Loucy (cell line): ENCODE data around the gene ROR1.

Source experiments
- H2AFZ ChIP-seq: fragments of 200-600 bp; sonication (generic); 2 replicates; pipeline ENCODE4 v1.6.0; 2016; ENCODE audit warnings: antibody characterized with exemption, mild to moderate bottlenecking, low read length, moderate library complexity
- H3F3A ChIP-seq: fragments of 200-600 bp; 2 replicates; pipeline ENCODE4 v1.6.0; 2016; ENCODE audit warnings: antibody characterized with exemption, low read depth, mild to moderate bottlenecking
- H3K27me3 ChIP-seq: fragments of 200-600 bp; sonication (generic); 2 replicates; pipeline ENCODE4 v1.6.1; 2014; ENCODE audit warnings: low read length, mild to moderate bottlenecking; ENCODE audit not compliant: insufficient read depth, poor library complexity, severe bottlenecking
- H3K36me3 ChIP-seq: fragments of 200-600 bp; sonication (generic); 2 replicates; pipeline ENCODE4 v1.6.1; 2016; ENCODE audit warnings: low read length; ENCODE audit not compliant: insufficient read depth
- H3K4me1 ChIP-seq: fragments of 200-600 bp; sonication (generic); 2 replicates; pipeline ENCODE4 v1.5.1; 2014; ENCODE audit warnings: low read length, mild to moderate bottlenecking; ENCODE audit not compliant: insufficient read depth, poor library complexity, severe bottlenecking
- H3K4me2 ChIP-seq: fragments of 200-600 bp; sonication (generic); 2 replicates; pipeline ENCODE4 v1.6.0; 2014; ENCODE audit warnings: antibody characterized with exemption, low read length, low read depth, mild to moderate bottlenecking; ENCODE audit not compliant: poor library complexity, severe bottlenecking
- H3K4me3 ChIP-seq: fragments of 200-600 bp; sonication (generic); 2 replicates; pipeline ENCODE4 v1.5.1; 2014; ENCODE audit warnings: low read length, mild to moderate bottlenecking, mixed read lengths; ENCODE audit not compliant: poor library complexity, severe bottlenecking
- H3K79me2 ChIP-seq: fragments of 200-600 bp; sonication (generic); 2 replicates; pipeline ENCODE4 v1.6.1; 2014; ENCODE audit warnings: low read length; ENCODE audit not compliant: insufficient read depth
- H3K9ac ChIP-seq: fragments of 200-600 bp; sonication (generic); 2 replicates; pipeline ENCODE4 v1.6.0; 2014; ENCODE audit warnings: mild to moderate bottlenecking, low read depth, low read length, moderate library complexity; ENCODE audit not compliant: poor library complexity, severe bottlenecking
- H3K9me2 ChIP-seq: fragments of 200-600 bp; sonication (generic); replicated peaks from 2 replicates; pipeline ENCODE4 v1.6.1; 2016; ENCODE audit warnings: low read depth, low read length, mixed read lengths
- H3K9me3 ChIP-seq: fragments of 200-600 bp; sonication (generic); 2 replicates; pipeline ENCODE4 v1.6.1; 2014; ENCODE audit warnings: mild to moderate bottlenecking, antibody characterized with exemption, low read length, low read depth; ENCODE audit not compliant: insufficient read depth
- H4K20me1 ChIP-seq: fragments of 200-600 bp; sonication (generic); 2 replicates; pipeline ENCODE4 v1.6.0; 2014; ENCODE audit warnings: antibody characterized with exemption, low read length, mild to moderate bottlenecking; ENCODE audit not compliant: insufficient read depth, poor library complexity, severe bottlenecking
- EZH2phosphoT487 ChIP-seq: fragments of 200-600 bp; IDR thresholded peaks from 2 replicates; pipeline ENCODE4 v1.6.1; 2018; ENCODE audit warnings: antibody characterized with exemption, mild to moderate bottlenecking, moderate library complexity, borderline replicate concordance
- TF ChIP-seq, protein P1 (sequence below): fragments of 200-600 bp; sonication (generic); conservative IDR thresholded peaks from 2 replicates; pipeline ENCODE4 v1.5.1; 2014; ENCODE audit warnings: mild to moderate bottlenecking, antibody characterized with exemption, low read length

ROR1 gene

DNA sequence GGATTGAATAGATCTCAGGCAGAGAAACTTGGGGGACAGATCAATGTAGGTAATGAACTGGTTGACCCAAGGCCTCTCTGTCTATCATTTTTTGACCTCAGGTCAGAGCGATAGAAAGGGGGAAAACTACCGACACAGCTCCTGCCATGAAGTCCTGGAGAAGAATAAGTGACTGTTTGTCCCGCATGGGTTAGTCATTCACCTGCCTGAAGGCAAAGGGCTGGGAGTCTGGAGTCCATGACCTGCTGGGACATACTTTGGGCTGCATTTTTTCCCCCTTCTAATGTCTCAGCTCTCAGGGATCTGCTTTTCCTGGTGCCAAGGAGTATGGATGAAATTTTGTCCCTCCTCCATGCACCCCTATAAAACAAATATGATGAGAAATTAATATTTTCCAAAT lies 1.6 kb upstream of the ROR1 start:
- Histone ChIP-seq H3K9me3 (no peaks in the 10 kb centered on the region), H3K36me3 (no peaks in the 10 kb centered on the region), H3K27me3 (no peaks in the 10 kb centered on the region), H3F3A (no peaks in the 10 kb centered on the region), H3K79me2 (no peaks in the 10 kb centered on the region), H3K9ac (no peak overlapping the region), H2AFZ (no peak overlapping the region), H4K20me1 (no peaks in the 10 kb centered on the region), H3K4me3 (no peak overlapping the region), H3K9me2 (no peaks in the 10 kb centered on the region), H3K4me2 (no peak overlapping the region), H3K4me1 (no peaks in the 10 kb centered on the region)
- no peak for TF ChIP-seq EZH2phosphoT487
- TF ChIP-seq, protein P1, sequence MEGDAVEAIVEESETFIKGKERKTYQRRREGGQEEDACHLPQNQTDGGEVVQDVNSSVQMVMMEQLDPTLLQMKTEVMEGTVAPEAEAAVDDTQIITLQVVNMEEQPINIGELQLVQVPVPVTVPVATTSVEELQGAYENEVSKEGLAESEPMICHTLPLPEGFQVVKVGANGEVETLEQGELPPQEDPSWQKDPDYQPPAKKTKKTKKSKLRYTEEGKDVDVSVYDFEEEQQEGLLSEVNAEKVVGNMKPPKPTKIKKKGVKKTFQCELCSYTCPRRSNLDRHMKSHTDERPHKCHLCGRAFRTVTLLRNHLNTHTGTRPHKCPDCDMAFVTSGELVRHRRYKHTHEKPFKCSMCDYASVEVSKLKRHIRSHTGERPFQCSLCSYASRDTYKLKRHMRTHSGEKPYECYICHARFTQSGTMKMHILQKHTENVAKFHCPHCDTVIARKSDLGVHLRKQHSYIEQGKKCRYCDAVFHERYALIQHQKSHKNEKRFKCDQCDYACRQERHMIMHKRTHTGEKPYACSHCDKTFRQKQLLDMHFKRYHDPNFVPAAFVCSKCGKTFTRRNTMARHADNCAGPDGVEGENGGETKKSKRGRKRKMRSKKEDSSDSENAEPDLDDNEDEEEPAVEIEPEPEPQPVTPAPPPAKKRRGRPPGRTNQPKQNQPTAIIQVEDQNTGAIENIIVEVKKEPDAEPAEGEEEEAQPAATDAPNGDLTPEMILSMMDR, result no peak

DNA sequence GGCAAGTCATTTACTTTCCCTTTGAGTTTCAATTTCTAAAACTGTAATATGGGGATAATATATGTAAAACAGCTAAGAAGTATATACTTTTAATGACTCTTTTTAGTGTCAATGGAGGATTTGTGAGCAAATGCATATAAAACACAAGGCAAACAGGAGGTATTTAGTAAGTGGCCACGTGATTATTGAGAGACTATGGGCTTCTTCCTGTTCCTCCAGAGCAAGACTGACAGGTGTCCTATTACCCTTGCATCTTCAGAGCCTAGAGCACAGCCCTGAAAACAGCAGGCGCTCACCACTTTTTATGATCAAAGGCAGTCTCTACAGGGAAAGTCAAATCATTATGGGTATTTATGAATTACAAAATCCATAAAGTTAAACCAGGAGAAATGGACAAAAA lies 941 bp upstream of the ROR1 start:
- H3K27me3 ChIP-seq, result no peaks in the 10 kb centered on the region
- H3K9me3 ChIP-seq, result no peaks in the 10 kb centered on the region
- no peaks in the 10 kb centered on the region for H3F3A ChIP-seq
- H3K4me3 ChIP-seq, result no peak overlapping the region
- TF ChIP-seq EZH2phosphoT487, result no peak
- no peaks in the 10 kb centered on the region for H3K36me3 ChIP-seq
- peak overlapping the region; percentile 36; the same call in 1 of the 2 replicates for H2AFZ ChIP-seq
- no peaks in the 10 kb centered on the region for H3K9me2 ChIP-seq
- no peaks in the 10 kb centered on the region for H3K4me1 ChIP-seq
- H3K4me2 ChIP-seq, result no peak overlapping the region
- no peaks in the 10 kb centered on the region for H4K20me1 ChIP-seq
- H3K9ac ChIP-seq, result no peak overlapping the region
- no peaks in the 10 kb centered on the region for H3K79me2 ChIP-seq

DNA sequence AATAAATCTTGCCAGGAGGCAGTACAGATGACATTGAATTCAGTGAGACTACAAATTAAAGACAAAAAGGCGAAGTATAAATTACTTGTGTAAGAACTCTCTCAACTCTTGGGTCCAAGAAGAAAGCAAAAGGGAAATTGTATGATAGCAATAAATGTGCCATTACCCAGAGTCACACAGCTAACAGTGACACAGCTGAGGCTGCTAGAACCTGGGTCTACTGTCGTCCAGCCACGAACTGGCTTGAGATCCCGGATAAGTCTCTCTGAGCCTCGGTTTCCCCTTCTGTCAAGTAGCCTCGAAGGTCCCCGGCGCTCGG lies 362 bp upstream of the ROR1 start:
- Histone ChIP-seq H3K27me3 (no peaks in the 10 kb centered on the region), H4K20me1 (no peaks in the 10 kb centered on the region), H3K9ac (no peak overlapping the region), H2AFZ (no peak overlapping the region), H3K4me3 (no peak overlapping the region), H3K9me3 (no peaks in the 10 kb centered on the region), H3F3A (no peaks in the 10 kb centered on the region), H3K36me3 (no peaks in the 10 kb centered on the region), H3K4me2 (no peak overlapping the region), H3K79me2 (no peaks in the 10 kb centered on the region), H3K4me1 (no peaks in the 10 kb centered on the region), H3K9me2 (no peaks in the 10 kb centered on the region)
- TF ChIP-seq, protein P1, result no peak
- no peak for TF ChIP-seq EZH2phosphoT487

DNA sequence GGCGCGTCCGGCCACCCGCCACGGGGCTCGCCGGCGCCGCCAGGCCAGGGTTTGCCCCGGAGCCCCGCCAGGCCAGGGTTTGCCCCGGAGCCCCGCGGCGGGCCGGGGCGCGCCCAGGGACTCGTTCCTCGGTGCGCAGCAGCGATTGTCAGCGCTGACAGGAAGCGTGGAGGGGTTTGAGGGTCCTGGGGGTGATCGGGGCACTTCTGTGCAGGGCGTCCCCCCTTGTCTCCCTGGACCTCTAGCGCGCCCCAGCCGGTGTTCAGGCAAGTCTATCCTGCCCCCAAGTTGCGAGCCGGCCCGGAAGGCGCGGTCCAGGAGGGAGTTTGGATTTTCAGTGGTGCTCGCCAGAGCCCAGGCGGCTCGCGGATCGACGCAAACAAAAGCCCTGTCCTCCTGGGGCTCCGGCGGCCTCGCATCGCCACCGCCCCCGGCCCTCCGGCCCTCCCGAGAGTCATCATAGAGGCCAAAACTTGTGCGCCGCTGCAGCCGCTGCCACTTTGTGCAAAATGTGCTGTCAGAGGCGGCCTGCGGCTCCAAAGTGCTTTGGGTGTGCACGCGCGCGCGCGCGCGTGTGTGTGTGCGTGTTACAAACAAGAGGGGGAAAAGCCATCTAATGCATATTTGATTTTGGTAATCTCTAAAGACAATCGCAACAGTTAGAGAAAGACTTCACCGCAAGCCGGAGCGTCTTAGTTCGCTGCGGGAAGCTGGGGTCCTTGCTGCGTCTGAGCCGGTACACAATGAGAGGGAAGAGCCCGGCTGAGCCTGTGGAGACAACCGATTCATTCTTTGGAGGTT lies 1.0 kb downstream of the ROR1 start:
- no peaks in the 10 kb centered on the region for H3K27me3 ChIP-seq
- no peak overlapping the region for H2AFZ ChIP-seq
- H3K9me3 ChIP-seq, result no peaks in the 10 kb centered on the region
- H3K79me2 ChIP-seq, result no peaks in the 10 kb centered on the region
- no peak overlapping the region for H3K9ac ChIP-seq
- no peak overlapping the region for H3K4me2 ChIP-seq
- no peak for TF ChIP-seq EZH2phosphoT487
- TF ChIP-seq, protein P1, result no peak
- H3K4me1 ChIP-seq, result no peaks in the 10 kb centered on the region
- H4K20me1 ChIP-seq, result no peaks in the 10 kb centered on the region
- no peak overlapping the region for H3K4me3 ChIP-seq
- no peaks in the 10 kb centered on the region for H3F3A ChIP-seq
- H3K36me3 ChIP-seq, result no peaks in the 10 kb centered on the region
- no peaks in the 10 kb centered on the region for H3K9me2 ChIP-seq
